ENCODE data around the gene TK2.
"Not testable (repeated sequence)": the region's sequence is repeated elsewhere in the genome, so short reads cannot be mapped to it uniquely, and the experiment has no call there.

TK2 gene

DNA sequence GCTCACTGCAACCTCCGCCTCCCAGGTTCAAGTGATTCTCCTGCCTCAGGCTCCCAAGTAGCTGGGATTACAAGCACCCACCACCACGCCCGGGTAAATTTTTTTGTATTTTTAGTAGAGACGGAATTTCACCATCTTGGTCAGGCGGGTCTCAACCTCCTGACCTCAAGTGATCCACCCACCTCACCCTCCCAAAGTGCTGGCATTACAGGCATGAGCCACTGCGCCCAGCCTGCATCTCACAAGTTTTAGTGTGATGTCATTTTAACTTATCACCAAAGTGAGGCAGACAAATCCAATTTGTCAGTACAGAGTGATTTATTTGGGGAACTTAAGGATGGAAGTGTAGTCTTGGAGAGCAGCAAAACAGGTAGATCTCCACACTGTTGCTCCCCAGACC is 83.3 kb downstream of the TK2 start:
- DNase-seq (ENCODE audit: low spot score), result not testable (repeated sequence)

GRCh38 chr16:66465946-66466345 is 84.0 kb downstream of the TK2 start:
- not testable (repeated sequence) for DNase-seq (ENCODE audit: low spot score)

DNA sequence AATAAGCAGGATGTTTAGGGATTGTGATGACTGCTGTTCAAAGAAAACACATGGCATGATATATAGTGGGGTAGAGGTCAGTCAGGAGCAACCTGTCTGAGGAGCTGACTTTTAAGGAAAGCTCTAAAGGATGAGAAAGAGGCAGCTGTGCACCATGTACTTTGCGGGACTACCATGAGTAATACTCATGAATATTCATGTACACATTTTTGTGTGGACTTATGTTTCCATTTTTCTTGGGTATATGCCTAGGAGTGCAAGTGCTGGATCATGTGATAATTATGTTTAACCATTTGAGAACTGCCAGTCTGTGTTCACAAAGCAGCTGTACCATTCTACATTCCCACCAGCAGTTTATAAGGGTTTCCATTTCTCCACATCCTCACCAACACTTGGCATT is 87.0 kb downstream of the TK2 start:
- no peak for DNase-seq (ENCODE audit: low spot score)

DNA sequence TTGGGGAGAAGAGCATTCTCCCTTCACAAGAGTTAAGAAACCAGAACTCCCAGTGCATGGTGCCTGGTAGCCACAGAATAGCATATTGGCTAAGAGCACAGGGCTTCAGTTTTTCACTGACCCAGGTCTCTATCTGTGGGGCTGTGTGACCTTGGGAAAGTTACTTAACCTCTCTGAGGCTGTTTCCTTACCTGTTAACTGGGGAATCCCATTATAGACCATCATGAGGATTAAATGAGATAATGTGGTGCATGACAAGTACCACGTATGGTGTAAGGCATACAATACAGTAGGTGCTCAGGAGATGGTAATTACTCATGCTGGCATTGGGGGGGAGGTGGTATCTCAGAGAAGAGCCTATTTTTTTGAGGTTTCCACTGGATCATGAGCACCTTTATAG is 89.2 kb downstream of the TK2 start:
- DNase-seq (ENCODE audit: low spot score), result no peak

DNA sequence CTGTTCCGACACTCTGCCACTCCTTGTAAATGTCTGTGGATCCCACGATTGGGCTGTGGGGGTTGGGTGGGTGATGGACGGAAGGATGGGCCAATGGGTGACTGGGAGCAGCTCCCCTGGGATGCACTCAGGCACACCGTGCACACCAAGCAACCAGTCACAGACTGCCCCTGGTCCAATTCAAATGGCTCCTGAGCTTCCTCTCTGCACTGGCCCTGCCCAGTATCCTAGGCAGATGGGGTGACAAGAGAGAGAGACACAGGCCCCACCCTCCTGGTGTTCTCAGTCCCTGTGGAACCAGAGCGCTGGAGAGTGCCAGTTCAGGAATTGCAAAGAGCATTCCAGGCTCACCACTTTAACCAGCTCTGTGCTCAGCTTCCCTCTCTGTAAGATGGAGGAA is 90.0 kb downstream of the TK2 start:
- no peak for DNase-seq (ENCODE audit: low spot score)

DNA sequence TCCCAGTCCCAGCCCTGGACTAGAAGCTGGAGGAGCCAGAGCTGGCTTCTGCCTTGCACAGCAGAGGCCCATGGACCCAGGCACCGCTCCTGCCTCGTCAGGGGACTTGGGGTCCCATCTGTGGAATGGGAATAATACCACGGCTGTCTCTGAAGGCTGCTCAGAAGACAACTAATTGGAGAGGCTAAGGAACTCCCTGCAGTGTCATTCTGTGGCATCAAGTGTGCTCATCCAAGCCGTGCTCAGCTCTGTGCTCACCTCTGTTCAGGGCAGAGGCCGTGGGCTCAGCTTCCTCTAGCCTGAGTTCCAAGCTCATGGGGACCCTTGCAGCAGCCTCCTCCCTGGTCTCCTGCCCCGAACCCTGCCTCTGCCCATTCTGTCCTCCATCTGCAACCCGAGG is 91.1 kb downstream of the TK2 start:
- DNase-seq (ENCODE audit: low spot score), result no peak

- no peak for DNase-seq (ENCODE audit: low spot score)
These were observed 91.6 kb downstream of the TK2 start for GRCh38 chr16:66458292-66458691.

Measured in CD4-positive, alpha-beta T cell treated with Interleukin-15 for 4 hours (primary cell).